Suprapubic skin (tissue), 3 donors: Measurements from ENCODE around the gene KIRREL3.

Experiments used
- EP300 ChIP-seq: sonication (generic); formaldehyde crosslinking; IDR thresholded peaks from one replicate; pipeline ENCODE4 v1.6.1; 2017; ENCODE audit warnings: antibody characterized with exemption
- TF ChIP-seq, protein P1 (sequence below), 2 donors: fragments of 200-600 bp in 1 of 2; fragments of 450-650 bp in 1 of 2; sonication (generic) in 1 of 2; IDR thresholded peaks; one replicate each; pipeline ENCODE4 v1.5.1; 2016 to 2019; ENCODE audit warnings: antibody characterized with exemption in 2 of 2, mild to moderate bottlenecking in 1 of 2, moderate library complexity in 1 of 2

DNA sequence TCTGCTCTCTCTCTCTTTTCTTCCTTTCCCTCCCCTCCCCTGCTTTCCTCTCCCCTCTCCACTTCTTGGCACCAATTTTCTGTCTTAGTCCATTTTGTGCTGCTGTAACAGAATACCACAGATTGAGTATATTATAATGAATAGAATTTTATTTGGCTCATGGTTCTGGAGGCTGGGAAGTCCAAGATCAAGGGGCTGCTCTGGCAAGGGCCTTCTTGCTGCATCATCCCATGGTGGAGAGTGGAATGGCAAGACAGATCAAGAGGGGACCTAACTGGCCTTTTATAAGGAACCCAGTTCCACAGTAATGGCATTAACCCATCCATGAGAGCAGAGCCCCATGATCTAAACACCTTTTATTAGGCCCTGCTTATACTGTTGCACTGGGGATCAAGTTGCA, 600.6 kb downstream of the KIRREL3 start:
- TF ChIP-seq, protein P1, sequence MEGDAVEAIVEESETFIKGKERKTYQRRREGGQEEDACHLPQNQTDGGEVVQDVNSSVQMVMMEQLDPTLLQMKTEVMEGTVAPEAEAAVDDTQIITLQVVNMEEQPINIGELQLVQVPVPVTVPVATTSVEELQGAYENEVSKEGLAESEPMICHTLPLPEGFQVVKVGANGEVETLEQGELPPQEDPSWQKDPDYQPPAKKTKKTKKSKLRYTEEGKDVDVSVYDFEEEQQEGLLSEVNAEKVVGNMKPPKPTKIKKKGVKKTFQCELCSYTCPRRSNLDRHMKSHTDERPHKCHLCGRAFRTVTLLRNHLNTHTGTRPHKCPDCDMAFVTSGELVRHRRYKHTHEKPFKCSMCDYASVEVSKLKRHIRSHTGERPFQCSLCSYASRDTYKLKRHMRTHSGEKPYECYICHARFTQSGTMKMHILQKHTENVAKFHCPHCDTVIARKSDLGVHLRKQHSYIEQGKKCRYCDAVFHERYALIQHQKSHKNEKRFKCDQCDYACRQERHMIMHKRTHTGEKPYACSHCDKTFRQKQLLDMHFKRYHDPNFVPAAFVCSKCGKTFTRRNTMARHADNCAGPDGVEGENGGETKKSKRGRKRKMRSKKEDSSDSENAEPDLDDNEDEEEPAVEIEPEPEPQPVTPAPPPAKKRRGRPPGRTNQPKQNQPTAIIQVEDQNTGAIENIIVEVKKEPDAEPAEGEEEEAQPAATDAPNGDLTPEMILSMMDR (IDR thresholded peaks at IDR 0.05) = no peak
- TF ChIP-seq EP300 = no peak
